GM12878 (cell line): Measurements from ENCODE around the gene SZRD1. TPM values are rescaled to one million over a fixed set of nuclear protein-coding genes. Genes with fewer than 3 reads are reported as not detected.
A peak's percentile ranks its signal among the peaks of the same experiment; 100 is the strongest.

ENCODE experiments used
- ATF7 ChIP-seq: fragments of 450-650 bp; IDR thresholded peaks from 2 replicates; pipeline ENCODE4 v1.6.1; 2016; ENCODE audit warnings: low read depth, mild to moderate bottlenecking
- CBFB ChIP-seq: IDR thresholded peaks from 2 replicates; pipeline ENCODE4 v1.6.1; 2016; ENCODE audit warnings: antibody characterized with exemption, low read depth
- CBX3 ChIP-seq: fragments of 200-600 bp; sonication (generic); IDR thresholded peaks from 2 replicates; pipeline ENCODE4 v1.6.1; 2016; ENCODE audit warnings: low read depth, borderline replicate concordance
- ETV6 ChIP-seq, 2 experiments: fragments of 450-650 bp in 1 of 2; IDR thresholded peaks in 1 of 2; conservative IDR thresholded peaks in 1 of 2; 2 replicates each; pipeline ENCODE4 v1.6.1; 2014; ENCODE audit warnings: antibody characterized with exemption in 1 of 2, borderline replicate concordance in 1 of 2, low read depth in 1 of 2, mild to moderate bottlenecking in 1 of 2, moderate library complexity in 1 of 2
- EZH2 ChIP-seq: IDR thresholded peaks from 2 replicates; pipeline ENCODE4 v1.6.1; 2012; ENCODE audit warnings: low read depth, mild to moderate bottlenecking, control low read depth, inconsistent platforms, low read length, borderline replicate concordance; ENCODE audit not compliant: control insufficient read depth
- FOXK2 ChIP-seq: fragments of 450-650 bp; IDR thresholded peaks from 2 replicates; pipeline ENCODE4 v1.6.1; 2017; ENCODE audit warnings: mild to moderate bottlenecking, moderate library complexity
- GATAD2B ChIP-seq: fragments of 450-650 bp; conservative IDR thresholded peaks from 2 replicates; pipeline ENCODE4 v1.6.1; 2017; ENCODE audit warnings: low read depth, mild to moderate bottlenecking, moderate library complexity
- JUNB ChIP-seq: IDR thresholded peaks from 2 replicates; pipeline ENCODE4 v1.6.1; 2016; ENCODE audit warnings: antibody characterized with exemption, mild to moderate bottlenecking
- JUND ChIP-seq: IDR thresholded peaks from 2 replicates; pipeline ENCODE4 v1.6.1; 2012; ENCODE audit warnings: low read depth, mild to moderate bottlenecking, low read length, improper control_type of control experiment, moderate library complexity
- LARP7 ChIP-seq: fragments of 450-650 bp; IDR thresholded peaks from 2 replicates; pipeline ENCODE4 v1.6.1; 2017; ENCODE audit warnings: mild to moderate bottlenecking
- NBN ChIP-seq: fragments of 450-650 bp; IDR thresholded peaks from 2 replicates; pipeline ENCODE4 v1.6.1; 2016
- NFXL1 ChIP-seq: fragments of 450-650 bp; IDR thresholded peaks from 2 replicates; pipeline ENCODE4 v1.6.1; 2017; ENCODE audit warnings: antibody characterized with exemption, mild to moderate bottlenecking, borderline replicate concordance
- NFYB ChIP-seq: IDR thresholded peaks from 2 replicates; pipeline ENCODE4 v1.6.1; 2011; ENCODE audit warnings: low read depth, mild to moderate bottlenecking, low read length, improper control_type of control experiment, moderate library complexity; ENCODE audit not compliant: insufficient read depth
- NRF1 ChIP-seq: conservative IDR thresholded peaks from 2 replicates; pipeline ENCODE4 v1.6.1; 2011; ENCODE audit warnings: mild to moderate bottlenecking, low read depth, low read length, improper control_type of control experiment
- SMC3 ChIP-seq: IDR thresholded peaks from 2 replicates; pipeline ENCODE4 v1.6.1; 2011; ENCODE audit warnings: low read length, improper control_type of control experiment, borderline replicate concordance
- SPI1 ChIP-seq: IDR thresholded peaks from 2 replicates; pipeline ENCODE4 v1.6.1; 2011; ENCODE audit warnings: low read depth, mild to moderate bottlenecking, low read length, moderate library complexity, borderline replicate concordance; ENCODE audit not compliant: insufficient read depth
- STAT1 ChIP-seq: fragments of 450-650 bp; conservative IDR thresholded peaks from 2 replicates; pipeline ENCODE4 v1.6.1; 2014; ENCODE audit warnings: antibody characterized with exemption, mild to moderate bottlenecking
- TAF1 ChIP-seq: IDR thresholded peaks from 2 replicates; pipeline ENCODE4 v1.6.1; 2011; ENCODE audit warnings: mild to moderate bottlenecking, low read depth, low read length, borderline replicate concordance
- TCF7 ChIP-seq: IDR thresholded peaks from 2 replicates; pipeline ENCODE4 v1.6.1; 2014; ENCODE audit warnings: antibody characterized with exemption, borderline replicate concordance
- WRNIP1 ChIP-seq: IDR thresholded peaks from 2 replicates; pipeline ENCODE4 v1.6.1; 2011; ENCODE audit warnings: low read depth, low read length, improper control_type of control experiment, borderline replicate concordance
- ZNF207 ChIP-seq: fragments of 450-650 bp; IDR thresholded peaks from 2 replicates; pipeline ENCODE4 v1.6.1; 2014; ENCODE audit warnings: antibody characterized with exemption, mild to moderate bottlenecking, borderline replicate concordance
- ZNF384 ChIP-seq: IDR thresholded peaks from 2 replicates; pipeline ENCODE4 v1.6.1; 2012; ENCODE audit warnings: low read depth, mild to moderate bottlenecking, low read length, improper control_type of control experiment, borderline replicate concordance
- ZNF622 ChIP-seq: fragments of 450-650 bp; IDR thresholded peaks from 2 replicates; pipeline ENCODE4 v1.6.1; 2017; ENCODE audit warnings: mild to moderate bottlenecking, inconsistent platforms
- polyA plus RNA-seq, 11 experiments: library from polyadenylated mRNA; depleted of rRNA in 4 of 11; unstranded in 6 of 11; stranded (reverse) in 5 of 11; fragments of >200 nt; fragmentation: Nextera tagmentation in 4 of 11; fragmentation: Illumina TruSeq in 1 of 11; extraction: Ambion mirVana in 4 of 11; extraction: Trizol in 1 of 11; gene quantifications; 1 replicate in 1 of 11; 2 replicates in 10 of 11; pipeline versions ENCODE4 v1.2.1 to v1.2.3, GENCODE V29; 2011 to 2016; ENCODE audit warnings: inconsistent platforms in 2 of 11, missing spikeins in 2 of 11, low read depth in 1 of 11
- total RNA-seq, 4 experiments: library from RNA; depleted of rRNA in 3 of 4; stranded (reverse); fragments of >200 nt in 3 of 4; fragmentation: Illumina TruSeq in 1 of 4; extraction: Trizol in 1 of 4; gene quantifications; 2 replicates each; pipeline versions ENCODE4 v1.2.1 to v1.2.3, GENCODE V29; 2013 to 2021
- TF ChIP-seq, protein P1 (sequence below): IDR thresholded peaks from 2 replicates; pipeline ENCODE4 v1.6.1; 2012; ENCODE audit warnings: low read depth, low read length, improper control_type of control experiment
- TF ChIP-seq, protein P2 (sequence below): IDR thresholded peaks from 2 replicates; pipeline ENCODE4 v1.6.1; 2011; ENCODE audit warnings: low read depth, low read length, improper control_type of control experiment, borderline replicate concordance
- TF ChIP-seq, protein P3 (sequence below): fragments of 450-650 bp; IDR thresholded peaks from 2 replicates; pipeline ENCODE4 v1.6.1; 2017; ENCODE audit warnings: borderline replicate concordance
- TF ChIP-seq, protein P4 (sequence below): fragments of 450-650 bp; IDR thresholded peaks from 2 replicates; pipeline ENCODE4 v1.6.1; 2017; ENCODE audit warnings: mild to moderate bottlenecking

Gene SZRD1
- total and polyA plus RNA-seq, 10 of the 15 experiments (the other 5 are each of a cell fraction or from before 2014, with no cell fraction given): 5.6 to 213 (median 113) TPM

DNA sequence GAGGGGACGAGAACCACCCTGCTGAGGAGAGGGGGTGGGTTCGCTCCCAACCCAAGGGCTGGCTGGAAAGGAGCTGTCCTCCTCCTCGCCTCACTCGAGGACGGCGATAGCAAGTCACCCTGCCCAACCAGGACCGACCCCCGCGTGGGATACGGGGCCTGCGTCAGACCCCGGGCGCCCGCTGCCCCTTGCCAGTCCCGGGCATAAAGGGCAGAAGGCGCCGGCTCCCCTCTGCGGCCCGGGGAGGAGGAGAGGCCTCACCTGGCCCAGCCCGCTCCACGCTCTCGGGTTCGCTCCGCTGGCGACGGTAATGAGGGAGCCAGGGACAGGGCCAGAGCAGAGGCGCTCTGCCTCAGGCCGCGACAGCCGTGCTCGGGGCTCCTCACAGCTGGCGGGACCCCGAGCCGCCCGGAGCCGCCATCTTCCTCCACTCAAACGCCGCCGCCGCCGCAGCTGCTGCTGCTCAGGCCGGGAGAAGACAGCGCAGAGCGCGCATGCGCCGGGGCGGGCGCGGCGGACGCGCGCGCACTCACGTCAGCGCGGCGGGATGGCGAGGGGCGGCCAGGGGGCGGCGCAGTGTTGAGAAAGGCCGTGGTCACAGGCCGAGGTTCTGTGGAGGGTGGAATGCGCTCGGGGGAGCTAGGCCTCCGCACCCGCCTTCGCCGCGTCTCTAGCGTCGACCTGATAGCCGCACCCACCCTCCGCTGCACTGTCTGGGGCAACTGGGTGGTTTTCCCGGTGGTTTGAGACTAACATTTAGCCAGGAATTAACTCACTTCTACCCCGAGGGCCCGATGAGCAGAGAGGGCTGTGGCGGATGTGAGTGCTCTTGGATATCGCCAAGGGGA, 14.8 kb upstream of the SZRD1 start, which contains the start of gene FBXO42 (continued):
- TF ChIP-seq, protein P1, sequence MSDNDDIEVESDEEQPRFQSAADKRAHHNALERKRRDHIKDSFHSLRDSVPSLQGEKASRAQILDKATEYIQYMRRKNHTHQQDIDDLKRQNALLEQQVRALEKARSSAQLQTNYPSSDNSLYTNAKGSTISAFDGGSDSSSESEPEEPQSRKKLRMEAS: no peak
- TF ChIP-seq SPI1 (no peak), JUND (no peak), FOXK2 (no peak), WRNIP1 (no peak), NFXL1 (no peak), ZNF207 (peak; percentile 67; the same call in 1 of the 2 replicates), NRF1 (peak; percentile 72), NFYB (no peak), CBFB (0 out of 2 replicates have a peak, but pooled peaks have one; percentile 4), ZNF622 (no peak), CBX3 (no peak), ATF7 (peak; percentile 22; the same call in 1 of the 2 replicates), STAT1 (no peak; the same call in 1 of the 2 replicates), TCF7 (no peak), GATAD2B (peak; percentile 75), ETV6 (conservative IDR thresholded peaks at IDR 0.05 in 1 of 2, IDR thresholded peaks at IDR 0.05 in 1 of 2; ENCODE audit: borderline replicate concordance in 1 of 2, low read depth in 1 of 2) (no peak), JUNB (no peak), ZNF384 (no peak), EZH2 (no peak), LARP7 (peak; percentile 69; the same call in 1 of the 2 replicates), NBN (no peak; the same call in 1 of the 2 replicates), TAF1 (peak; percentile 81; the same call in 1 of the 2 replicates), SMC3 (no peak)
- TF ChIP-seq, protein P2, sequence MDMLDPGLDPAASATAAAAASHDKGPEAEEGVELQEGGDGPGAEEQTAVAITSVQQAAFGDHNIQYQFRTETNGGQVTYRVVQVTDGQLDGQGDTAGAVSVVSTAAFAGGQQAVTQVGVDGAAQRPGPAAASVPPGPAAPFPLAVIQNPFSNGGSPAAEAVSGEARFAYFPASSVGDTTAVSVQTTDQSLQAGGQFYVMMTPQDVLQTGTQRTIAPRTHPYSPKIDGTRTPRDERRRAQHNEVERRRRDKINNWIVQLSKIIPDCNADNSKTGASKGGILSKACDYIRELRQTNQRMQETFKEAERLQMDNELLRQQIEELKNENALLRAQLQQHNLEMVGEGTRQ: no peak
- TF ChIP-seq, protein P3, sequence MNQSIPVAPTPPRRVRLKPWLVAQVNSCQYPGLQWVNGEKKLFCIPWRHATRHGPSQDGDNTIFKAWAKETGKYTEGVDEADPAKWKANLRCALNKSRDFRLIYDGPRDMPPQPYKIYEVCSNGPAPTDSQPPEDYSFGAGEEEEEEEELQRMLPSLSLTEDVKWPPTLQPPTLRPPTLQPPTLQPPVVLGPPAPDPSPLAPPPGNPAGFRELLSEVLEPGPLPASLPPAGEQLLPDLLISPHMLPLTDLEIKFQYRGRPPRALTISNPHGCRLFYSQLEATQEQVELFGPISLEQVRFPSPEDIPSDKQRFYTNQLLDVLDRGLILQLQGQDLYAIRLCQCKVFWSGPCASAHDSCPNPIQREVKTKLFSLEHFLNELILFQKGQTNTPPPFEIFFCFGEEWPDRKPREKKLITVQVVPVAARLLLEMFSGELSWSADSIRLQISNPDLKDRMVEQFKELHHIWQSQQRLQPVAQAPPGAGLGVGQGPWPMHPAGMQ: no peak
- TF ChIP-seq, protein P4, sequence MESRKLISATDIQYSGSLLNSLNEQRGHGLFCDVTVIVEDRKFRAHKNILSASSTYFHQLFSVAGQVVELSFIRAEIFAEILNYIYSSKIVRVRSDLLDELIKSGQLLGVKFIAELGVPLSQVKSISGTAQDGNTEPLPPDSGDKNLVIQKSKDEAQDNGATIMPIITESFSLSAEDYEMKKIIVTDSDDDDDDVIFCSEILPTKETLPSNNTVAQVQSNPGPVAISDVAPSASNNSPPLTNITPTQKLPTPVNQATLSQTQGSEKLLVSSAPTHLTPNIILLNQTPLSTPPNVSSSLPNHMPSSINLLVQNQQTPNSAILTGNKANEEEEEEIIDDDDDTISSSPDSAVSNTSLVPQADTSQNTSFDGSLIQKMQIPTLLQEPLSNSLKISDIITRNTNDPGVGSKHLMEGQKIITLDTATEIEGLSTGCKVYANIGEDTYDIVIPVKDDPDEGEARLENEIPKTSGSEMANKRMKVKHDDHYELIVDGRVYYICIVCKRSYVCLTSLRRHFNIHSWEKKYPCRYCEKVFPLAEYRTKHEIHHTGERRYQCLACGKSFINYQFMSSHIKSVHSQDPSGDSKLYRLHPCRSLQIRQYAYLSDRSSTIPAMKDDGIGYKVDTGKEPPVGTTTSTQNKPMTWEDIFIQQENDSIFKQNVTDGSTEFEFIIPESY: no peak
